DND-41 (cell line): Measurements from ENCODE around the gene ARHGEF19.

Source experiments
- ATAC-seq: fragments of 200-7000 bp; cut with Tn5 transposase; 3 replicates; pipeline ENCODE4 v1.9.1; 2021; ENCODE audit warnings: low read depth; ENCODE audit not compliant: insufficient read depth
- DNase-seq: peaks from one replicate; pipeline ENCODE4 v3.0.0-alpha.2; 2020
- H2AFZ ChIP-seq: 2 replicates; pipeline ENCODE4 v1.6.0; 2012; ENCODE audit warnings: low read depth, low read length
- H3K27ac ChIP-seq: 2 replicates; pipeline ENCODE4 v1.5.1; 2012; ENCODE audit warnings: low read length, inconsistent platforms
- H3K27me3 ChIP-seq: fragments of 200-600 bp; sonication (generic); 2 replicates; pipeline ENCODE4 v1.6.0; 2012; ENCODE audit warnings: low read length, mild to moderate bottlenecking, inconsistent platforms; ENCODE audit not compliant: insufficient read depth, poor library complexity
- H3K36me3 ChIP-seq: 2 replicates; pipeline ENCODE4 v1.5.1; 2012; ENCODE audit warnings: low read length, inconsistent platforms; ENCODE audit not compliant: insufficient read depth
- H3K4me1 ChIP-seq: 2 replicates; pipeline ENCODE4 v1.5.1; 2012; ENCODE audit warnings: mild to moderate bottlenecking, low read length; ENCODE audit not compliant: insufficient read depth
- H3K4me2 ChIP-seq: 2 replicates; pipeline ENCODE4 v1.6.0; 2012; ENCODE audit warnings: mild to moderate bottlenecking, moderate library complexity, low read length, inconsistent platforms; ENCODE audit not compliant: insufficient read depth
- H3K4me3 ChIP-seq, 2 experiments: fragments of 200-600 bp in 1 of 2; shearing (Covaris generic) in 1 of 2; 2 replicates each; pipeline ENCODE4 v1.5.1; 2012 to 2016; ENCODE audit warnings: inconsistent platforms in 2 of 2, low read length in 2 of 2, mild to moderate bottlenecking in 2 of 2, low read depth in 1 of 2, moderate library complexity in 1 of 2
- H3K79me2 ChIP-seq: 2 replicates; pipeline ENCODE4 v1.6.0; 2012; ENCODE audit warnings: low read length, inconsistent platforms; ENCODE audit not compliant: insufficient read depth
- H3K9ac ChIP-seq: 2 replicates; pipeline ENCODE4 v1.6.0; 2012; ENCODE audit warnings: low read depth, mild to moderate bottlenecking, inconsistent platforms, low read length, moderate library complexity
- H3K9me3 ChIP-seq: 2 replicates; pipeline ENCODE4 v1.5.1; 2012; ENCODE audit warnings: low read length, moderate library complexity, mild to moderate bottlenecking, inconsistent platforms; ENCODE audit not compliant: insufficient read depth, severe bottlenecking
- H4K20me1 ChIP-seq: 2 replicates; pipeline ENCODE4 v1.6.0; 2012; ENCODE audit warnings: low read length; ENCODE audit not compliant: insufficient read depth
- EZH2 ChIP-seq: IDR thresholded peaks from 3 replicates; pipeline ENCODE4 v1.6.1; 2012; ENCODE audit warnings: borderline replicate concordance, low read depth, mild to moderate bottlenecking, moderate library complexity, low read length, inconsistent platforms; ENCODE audit not compliant: severe bottlenecking
- TF ChIP-seq, protein P1 (sequence below): IDR thresholded peaks from 2 replicates; pipeline ENCODE4 v1.5.1; 2012; ENCODE audit warnings: borderline replicate concordance, low read length, moderate library complexity, mild to moderate bottlenecking; ENCODE audit not compliant: poor library complexity, severe bottlenecking; ENCODE audit errors: extremely low read depth

The ARHGEF19 gene

DNA sequence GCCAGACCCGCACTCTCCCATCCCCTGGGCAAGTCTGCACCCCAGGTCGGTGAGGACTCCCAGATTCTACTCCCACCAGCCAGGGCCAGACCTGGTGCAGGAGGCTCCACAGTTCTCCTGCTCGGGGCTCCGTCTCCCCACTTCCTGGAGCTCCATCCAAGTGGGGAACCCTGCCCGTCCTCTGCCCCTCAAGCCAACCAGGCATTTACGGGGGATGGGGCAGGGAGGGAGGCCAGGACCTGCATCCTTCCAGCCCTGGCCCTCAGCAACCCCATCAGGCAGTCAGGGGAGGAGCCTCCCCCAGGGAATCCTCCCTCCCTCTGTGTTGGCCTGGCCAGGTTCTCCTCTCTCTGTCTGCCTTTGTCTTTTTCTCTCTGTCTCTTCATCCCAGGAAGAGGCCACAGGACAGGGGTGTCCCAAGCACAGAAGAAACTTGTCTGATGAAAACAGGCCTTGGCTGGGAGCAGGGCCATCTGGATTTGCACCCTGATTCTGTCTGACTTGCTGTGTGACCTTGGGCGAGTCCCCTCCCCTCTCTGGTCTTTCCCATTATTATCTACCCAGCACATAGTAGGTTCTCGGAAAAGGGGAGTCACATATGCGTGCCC, 38.1 kb downstream of the ARHGEF19 start:
- Histone ChIP-seq H3K9ac (no peak overlapping the region), H4K20me1 (peaks cover 7% of the 10 kb centered on the region), H3K9me3 (no peaks in the 10 kb centered on the region), H2AFZ (no peak overlapping the region), H3K36me3 (no peaks in the 10 kb centered on the region), H3K4me2 (no peak overlapping the region), H3K4me1 (peaks cover under 1% of the 10 kb centered on the region; the same call in 1 of the 2 replicates), H3K79me2 (no peaks in the 10 kb centered on the region), H3K27ac (no peak overlapping the region), H3K27me3 (peaks cover 4% of the 10 kb centered on the region), H3K4me3 (no peak overlapping the region)
- TF ChIP-seq, protein P1, sequence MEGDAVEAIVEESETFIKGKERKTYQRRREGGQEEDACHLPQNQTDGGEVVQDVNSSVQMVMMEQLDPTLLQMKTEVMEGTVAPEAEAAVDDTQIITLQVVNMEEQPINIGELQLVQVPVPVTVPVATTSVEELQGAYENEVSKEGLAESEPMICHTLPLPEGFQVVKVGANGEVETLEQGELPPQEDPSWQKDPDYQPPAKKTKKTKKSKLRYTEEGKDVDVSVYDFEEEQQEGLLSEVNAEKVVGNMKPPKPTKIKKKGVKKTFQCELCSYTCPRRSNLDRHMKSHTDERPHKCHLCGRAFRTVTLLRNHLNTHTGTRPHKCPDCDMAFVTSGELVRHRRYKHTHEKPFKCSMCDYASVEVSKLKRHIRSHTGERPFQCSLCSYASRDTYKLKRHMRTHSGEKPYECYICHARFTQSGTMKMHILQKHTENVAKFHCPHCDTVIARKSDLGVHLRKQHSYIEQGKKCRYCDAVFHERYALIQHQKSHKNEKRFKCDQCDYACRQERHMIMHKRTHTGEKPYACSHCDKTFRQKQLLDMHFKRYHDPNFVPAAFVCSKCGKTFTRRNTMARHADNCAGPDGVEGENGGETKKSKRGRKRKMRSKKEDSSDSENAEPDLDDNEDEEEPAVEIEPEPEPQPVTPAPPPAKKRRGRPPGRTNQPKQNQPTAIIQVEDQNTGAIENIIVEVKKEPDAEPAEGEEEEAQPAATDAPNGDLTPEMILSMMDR: no peak
- no peak for TF ChIP-seq EZH2
- DNase-seq: no peak
- ATAC-seq: no peak

DNA sequence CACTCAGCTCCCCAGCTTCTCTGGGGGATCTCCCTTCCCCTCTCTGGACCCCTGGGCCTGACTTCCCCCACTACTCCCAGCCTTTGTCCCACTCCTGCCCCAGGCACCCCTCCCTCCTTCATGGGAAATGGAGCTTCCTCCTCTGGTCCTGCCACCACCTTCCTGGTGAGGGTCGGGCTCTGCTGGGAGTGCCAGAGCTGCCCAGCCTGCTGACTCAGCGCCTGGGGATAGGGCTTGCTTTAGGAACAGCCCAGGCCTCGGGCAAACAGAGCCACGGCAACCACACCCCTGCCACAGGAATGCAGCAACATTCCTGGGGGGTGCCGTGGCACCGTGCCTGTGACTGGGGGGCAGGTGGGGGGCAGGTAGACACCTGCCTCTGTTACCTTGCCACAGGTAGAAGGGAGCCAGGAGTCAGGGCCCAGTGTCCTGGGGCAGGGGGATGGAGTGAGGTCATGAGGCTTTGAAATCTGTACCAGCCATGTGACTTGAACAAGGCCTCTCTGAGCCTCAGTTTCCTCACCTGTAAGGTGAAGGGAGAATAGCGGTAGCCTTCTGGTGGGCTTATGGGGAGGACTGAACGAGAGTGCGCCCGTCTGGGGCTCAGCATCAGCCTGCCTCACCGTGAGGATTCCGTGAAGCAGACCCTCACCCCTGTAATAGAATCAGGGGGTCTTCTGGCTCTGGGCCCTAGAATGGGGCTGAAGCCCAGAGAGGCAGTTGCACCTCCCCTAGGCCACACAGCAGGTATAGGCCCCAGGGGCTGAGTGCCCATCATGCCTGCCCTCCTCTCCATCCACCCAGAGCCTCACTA, 38.8 kb downstream of the ARHGEF19 start:
- ATAC-seq (no peak; the same call in 2 of the 3 replicates), DNase-seq (no peak)
- no peaks in the 10 kb centered on the region for H3K9me3 ChIP-seq
- TF ChIP-seq EZH2: no peak
- TF ChIP-seq, protein P1: no peak
- peaks cover 8% of the 10 kb centered on the region for H3K4me1 ChIP-seq
- H3K4me2 ChIP-seq: no peak overlapping the region
- H3K27me3 ChIP-seq: peaks cover 11% of the 10 kb centered on the region
- H2AFZ ChIP-seq: no peak overlapping the region
- H3K27ac ChIP-seq: no peak overlapping the region
- no peaks in the 10 kb centered on the region for H3K36me3 ChIP-seq
- H3K79me2 ChIP-seq: no peaks in the 10 kb centered on the region
- peaks cover 12% of the 10 kb centered on the region for H4K20me1 ChIP-seq
- no peak overlapping the region for H3K4me3 ChIP-seq
- no peak overlapping the region for H3K9ac ChIP-seq

GRCh38 chr1:16172964-16173446, 39.4 kb downstream of the ARHGEF19 start:
- no peaks in the 10 kb centered on the region for H3K36me3 ChIP-seq
- no peaks in the 10 kb centered on the region for H3K79me2 ChIP-seq
- H3K9ac ChIP-seq: no peak overlapping the region
- peaks cover 15% of the 10 kb centered on the region for H4K20me1 ChIP-seq
- H3K9me3 ChIP-seq: no peaks in the 10 kb centered on the region
- TF ChIP-seq, protein P1: no peak
- no peak for TF ChIP-seq EZH2
- H3K4me2 ChIP-seq: no peak overlapping the region
- H3K4me1 ChIP-seq: peaks cover 14% of the 10 kb centered on the region
- no peak for DNase-seq
- no peak for ATAC-seq
- H3K4me3 ChIP-seq: no peak overlapping the region
- no peak overlapping the region for H2AFZ ChIP-seq
- H3K27me3 ChIP-seq: peaks cover 16% of the 10 kb centered on the region
- no peak overlapping the region for H3K27ac ChIP-seq
